RWPE1 (cell line): Measurements from ENCODE around the gene SLC6A6.
A peak's percentile ranks its signal among the peaks of the same experiment; 100 is the strongest.

Source experiments
- CTCF ChIA-PET: fragments of 350-600 bp; sonication (Branson Sonifier 250); formaldehyde crosslinking; extraction: SDS; loops from one replicate; lab custom pipeline; 2021; lab: Yijun Ruan, JAX
- POLR2A ChIA-PET: fragments of 400-600 bp; formaldehyde crosslinking; extraction: SDS; loops from one replicate; lab custom pipeline; 2020; ENCODE audit warnings: antibody characterized with exemption; ENCODE audit not compliant: low non-redundant PET; lab: Yijun Ruan, JAX
- DNase-seq: peaks from one replicate; pipeline ENCODE4 v3.0.0; 2012; ENCODE audit warnings: low spot score
- H3K27ac ChIP-seq: fragments of 450-650 bp; 2 replicates; pipeline ENCODE4 v1.5.1; 2017
- TF ChIP-seq, protein P1 (sequence below): fragments of 450-650 bp; conservative IDR thresholded peaks from 2 replicates; pipeline ENCODE4 v1.5.1; 2017; ENCODE audit warnings: low read depth, mild to moderate bottlenecking

SLC6A6 gene

DNA sequence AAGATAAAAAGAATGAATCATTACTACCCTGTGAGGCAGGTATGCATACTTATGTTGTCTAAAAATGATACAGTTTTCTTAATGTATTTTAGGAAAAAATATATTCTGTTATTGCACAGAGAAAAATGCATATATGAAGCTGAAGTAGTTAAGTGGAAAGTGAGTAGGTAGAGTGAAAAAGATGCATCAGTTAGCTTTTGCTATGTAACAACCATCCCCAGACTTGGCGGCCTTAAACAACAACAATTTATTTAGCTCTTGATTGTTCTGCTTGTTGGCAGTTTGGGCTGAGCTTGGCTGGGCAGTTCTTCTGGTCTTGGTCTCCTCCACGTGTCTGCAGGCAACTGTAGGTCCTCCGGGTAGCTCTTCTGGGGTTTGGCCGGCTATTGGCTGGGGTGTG, 45.7 kb downstream of the SLC6A6 start:
- POLR2A ChIA-PET: no interaction called here
- CTCF ChIA-PET: no interaction called here
- TF ChIP-seq, protein P1, sequence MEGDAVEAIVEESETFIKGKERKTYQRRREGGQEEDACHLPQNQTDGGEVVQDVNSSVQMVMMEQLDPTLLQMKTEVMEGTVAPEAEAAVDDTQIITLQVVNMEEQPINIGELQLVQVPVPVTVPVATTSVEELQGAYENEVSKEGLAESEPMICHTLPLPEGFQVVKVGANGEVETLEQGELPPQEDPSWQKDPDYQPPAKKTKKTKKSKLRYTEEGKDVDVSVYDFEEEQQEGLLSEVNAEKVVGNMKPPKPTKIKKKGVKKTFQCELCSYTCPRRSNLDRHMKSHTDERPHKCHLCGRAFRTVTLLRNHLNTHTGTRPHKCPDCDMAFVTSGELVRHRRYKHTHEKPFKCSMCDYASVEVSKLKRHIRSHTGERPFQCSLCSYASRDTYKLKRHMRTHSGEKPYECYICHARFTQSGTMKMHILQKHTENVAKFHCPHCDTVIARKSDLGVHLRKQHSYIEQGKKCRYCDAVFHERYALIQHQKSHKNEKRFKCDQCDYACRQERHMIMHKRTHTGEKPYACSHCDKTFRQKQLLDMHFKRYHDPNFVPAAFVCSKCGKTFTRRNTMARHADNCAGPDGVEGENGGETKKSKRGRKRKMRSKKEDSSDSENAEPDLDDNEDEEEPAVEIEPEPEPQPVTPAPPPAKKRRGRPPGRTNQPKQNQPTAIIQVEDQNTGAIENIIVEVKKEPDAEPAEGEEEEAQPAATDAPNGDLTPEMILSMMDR: no peak
- H3K27ac ChIP-seq: no peak overlapping the region
- DNase-seq: no peak

DNA sequence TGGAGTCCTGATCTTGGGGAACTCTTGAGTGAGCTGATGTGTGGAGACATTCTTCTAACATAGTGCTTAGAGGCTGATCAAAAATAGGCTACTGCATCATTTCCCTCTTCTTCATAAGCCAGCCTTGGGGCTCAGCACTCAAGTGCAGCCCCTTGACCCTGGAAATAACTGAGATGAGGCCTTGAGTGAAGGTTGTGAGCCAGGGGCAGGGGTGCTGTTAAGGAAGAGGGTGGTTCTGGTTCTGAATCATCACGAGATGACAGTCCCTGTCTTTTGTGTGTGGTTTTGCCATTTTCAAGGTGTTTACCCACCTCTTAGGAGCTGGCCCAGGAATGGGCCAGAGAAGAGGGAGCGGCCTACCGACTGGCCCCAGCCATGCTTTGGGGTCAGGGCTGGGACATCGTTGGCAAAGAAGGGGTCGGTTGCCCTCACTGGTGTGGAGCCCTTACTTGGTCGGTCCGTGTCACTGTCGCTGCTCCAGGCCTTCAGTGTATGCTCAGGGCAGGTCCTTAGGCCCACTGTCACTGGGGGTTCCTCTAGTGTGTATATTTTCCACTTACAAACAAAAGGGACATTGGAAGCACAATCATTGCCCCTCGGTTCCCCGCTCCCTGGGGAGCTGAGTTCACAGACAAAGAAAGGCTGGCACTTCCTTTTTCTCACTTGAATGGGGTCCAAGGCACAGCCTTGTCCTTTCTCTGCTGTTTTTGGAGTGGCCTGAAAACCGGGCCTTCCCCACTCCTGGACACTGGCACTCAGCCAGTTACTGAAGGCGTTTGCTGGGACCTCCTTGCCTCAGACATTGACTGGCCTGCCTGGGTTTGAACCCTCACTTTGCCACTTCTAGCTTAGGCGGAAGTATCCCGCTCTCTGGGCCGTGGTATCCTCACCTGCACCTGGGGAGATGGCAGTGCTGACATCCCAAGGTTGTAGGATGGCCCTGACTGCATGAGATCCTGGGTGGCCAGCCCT, 46.6 kb downstream of the SLC6A6 start:
- H3K27ac ChIP-seq: peak overlapping the region; percentile 12; the same call in 1 of the 2 replicates
- TF ChIP-seq, protein P1: no peak
- ChIA-PET POLR2A (no interaction called here), CTCF (no interaction called here)
- no peak for DNase-seq

DNA sequence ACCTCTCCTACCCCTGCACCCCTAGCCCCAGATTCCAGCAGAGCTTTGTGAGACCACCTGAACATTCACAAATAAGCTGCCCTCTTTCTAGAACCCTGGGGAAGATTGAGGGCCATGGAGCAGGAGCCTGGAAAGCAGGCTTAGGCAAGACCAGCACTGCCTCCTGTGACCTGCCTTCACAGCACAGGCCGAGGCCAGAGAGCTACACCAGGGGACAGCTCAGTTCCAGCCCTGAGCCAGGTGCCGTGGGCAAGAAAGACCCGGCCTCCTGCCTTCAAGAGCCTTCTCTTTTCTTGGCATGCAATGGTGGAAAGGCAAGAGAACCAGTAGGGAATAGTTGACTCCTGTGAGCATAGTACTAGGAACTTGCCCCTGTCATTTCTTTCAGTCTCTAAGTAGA, 48.1 kb downstream of the SLC6A6 start:
- peak overlapping the region; percentile 28 for H3K27ac ChIP-seq
- TF ChIP-seq, protein P1: no peak
- ChIA-PET CTCF (interaction anchor here (0.8 kb wide), 1 partner anchor 48 kb away, joined by 3 read pairs; the partner anchor contains the start of gene SLC6A6), POLR2A (no interaction called here)
- no peak for DNase-seq

DNA sequence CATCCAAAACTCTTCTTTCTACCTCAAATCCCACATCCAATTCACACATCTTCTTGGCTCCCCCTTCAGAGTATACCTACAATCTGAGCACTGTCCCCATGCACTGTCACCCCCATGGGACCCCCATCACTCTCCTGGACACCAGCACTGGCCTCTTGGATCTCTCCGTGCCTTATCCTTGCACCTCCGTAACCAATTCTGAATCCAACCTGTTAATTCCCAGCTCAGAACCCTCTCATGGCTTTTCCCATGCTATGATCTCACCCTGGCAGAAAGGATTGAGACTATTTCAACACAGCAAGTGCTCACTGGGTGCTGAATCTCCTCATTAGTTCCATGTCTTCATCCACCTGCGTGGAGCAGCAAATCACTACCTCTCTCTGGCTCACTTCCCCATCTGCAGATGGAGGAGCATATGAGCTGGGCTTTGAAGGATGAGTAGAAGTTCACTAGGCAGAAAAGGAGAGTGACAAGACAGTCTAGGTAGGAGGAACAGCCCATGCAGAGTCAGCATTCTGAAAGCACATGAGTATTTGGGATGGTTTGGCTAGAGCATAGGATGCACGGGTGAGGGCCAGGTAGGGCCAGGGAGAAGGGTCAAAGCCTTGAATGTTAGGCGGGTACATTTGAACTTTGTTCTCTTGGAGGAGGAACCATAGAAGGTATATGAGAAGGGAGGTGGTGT, 48.7 kb downstream of the SLC6A6 start:
- TF ChIP-seq, protein P1: no peak
- ChIA-PET CTCF (interaction anchor here (0.8 kb wide), 1 partner anchor 49 kb away, joined by 3 read pairs; the partner anchor contains the start of gene SLC6A6), POLR2A (no interaction called here)
- peak overlapping the region; percentile 95 for H3K27ac ChIP-seq
- DNase-seq: no peak

DNA sequence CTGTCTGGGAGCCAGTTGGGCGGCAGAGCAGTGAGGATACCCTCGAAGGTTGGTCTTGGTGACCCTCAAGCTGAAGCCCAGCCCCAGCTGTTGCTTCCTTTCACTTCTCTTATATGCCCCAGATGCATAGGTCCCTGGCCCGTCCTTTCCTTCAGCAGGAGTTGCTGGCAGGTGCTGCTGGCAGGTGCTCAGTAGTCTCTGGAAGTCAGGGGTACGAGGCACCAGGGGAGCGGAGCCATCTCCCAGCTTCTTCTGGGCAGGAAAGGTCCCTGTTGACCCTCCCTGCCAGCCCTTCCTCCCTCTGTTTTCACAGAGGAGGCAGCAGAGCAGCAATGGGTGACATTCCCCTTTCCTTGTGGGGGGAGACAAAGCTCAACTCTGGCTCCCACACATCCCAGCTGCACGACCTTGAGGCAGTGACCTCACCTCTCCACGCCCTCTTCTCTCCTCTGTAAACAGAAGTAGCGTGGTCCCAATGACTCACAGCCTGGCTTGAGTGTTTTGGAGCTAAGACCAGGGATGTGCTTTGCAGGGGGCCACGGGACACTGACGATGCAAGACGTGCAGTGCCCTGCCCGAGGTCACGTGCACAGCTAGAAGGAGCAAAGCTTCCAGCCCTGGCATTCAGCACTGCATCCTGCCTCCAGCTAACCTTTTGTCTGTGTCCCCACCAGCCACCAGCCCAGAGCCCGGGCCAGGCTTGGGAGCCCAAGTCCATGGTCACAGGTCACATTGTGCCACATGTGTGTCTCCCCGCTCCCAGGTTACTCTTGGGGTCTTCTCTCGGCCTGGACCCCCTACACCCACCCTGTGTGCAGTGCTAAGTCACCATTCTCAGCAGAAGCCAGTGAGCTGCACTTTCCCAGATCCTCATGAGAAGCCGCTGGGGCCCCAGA, 49.7 kb downstream of the SLC6A6 start:
- H3K27ac ChIP-seq: peak overlapping the region; percentile 95
- CTCF ChIA-PET: interaction anchor here (0.6 to 0.8 kb wide), 5 partner anchors 22 to 137 kb away, joined by 3 to 4 read pairs (median 3); no protein-coding TSS in a partner anchor
- DNase-seq: peak; percentile 20
- POLR2A ChIA-PET: no interaction called here
- TF ChIP-seq, protein P1: no peak
